Kidney (tissue), 14 donors: ENCODE results near the gene RBM15B. TPM values are rescaled to one million over a fixed set of nuclear protein-coding genes. Genes with fewer than 3 reads are reported as not detected.

ENCODE experiments used
- DNase-seq, 5 donors: peaks; one replicate each; pipeline ENCODE4 v3.0.0-alpha.2; 2013 to 2020
- FAIRE-seq: peaks from 2 replicates; lab custom pipeline; 2012; peaks lifted over from hg19 to GRCh38; lab: Jason Lieb, UNC
- H3K27ac ChIP-seq, 2 donors: one replicate each; pipeline ENCODE4 v1.7.0; 2013; ENCODE audit warnings: low read depth in 2 of 2, low read length in 2 of 2, inconsistent platforms in 1 of 2
- H3K27me3 ChIP-seq: one replicate; pipeline ENCODE4 v1.7.1; 2013; ENCODE audit warnings: low read length, inconsistent platforms; ENCODE audit not compliant: control insufficient read depth, insufficient read depth
- H3K36me3 ChIP-seq, 3 donors: one replicate each; pipeline versions ENCODE4 v1.7.0 to v1.7.1; 2013; ENCODE audit warnings: low read length in 3 of 3, control low read depth in 1 of 3, inconsistent platforms in 1 of 3; ENCODE audit not compliant: insufficient read depth in 3 of 3, control insufficient read depth in 2 of 3
- H3K4me1 ChIP-seq, 3 donors: one replicate each; pipeline versions ENCODE4 v1.7.0 to v1.7.1; 2013; ENCODE audit warnings: low read length in 3 of 3, inconsistent platforms in 1 of 3, low read depth in 1 of 3; ENCODE audit not compliant: control insufficient read depth in 2 of 3, insufficient read depth in 2 of 3
- H3K4me3 ChIP-seq, 3 donors: one replicate each; pipeline versions ENCODE4 v1.7.0 to v1.8.1; 2013; ENCODE audit warnings: low read length in 3 of 3, control low read depth in 1 of 3, inconsistent platforms in 1 of 3
- H3K9ac ChIP-seq, 3 donors: one replicate each; pipeline versions ENCODE4 v1.7.0 to v1.7.1; 2013; ENCODE audit warnings: low read length in 3 of 3, control low read depth in 1 of 3, inconsistent platforms in 1 of 3
- H3K9me3 ChIP-seq, 3 donors: one replicate each; pipeline versions ENCODE4 v1.7.0 to v1.7.1; 2013; ENCODE audit warnings: low read length in 3 of 3, control low read depth in 1 of 3, inconsistent platforms in 1 of 3; ENCODE audit not compliant: control insufficient read depth in 2 of 3, insufficient read depth in 1 of 3
- intact Hi-C: fragments of 100-400 bp; cut with DNase I; formaldehyde crosslinking; loops from one replicate; pipeline ENCODE4 v1.11.1; 2022
- polyA plus RNA-seq: library from polyadenylated mRNA; stranded (reverse); fragments of 350-450 nt; fragmentation: Illumina TruSeq; extraction: RNeasy Lipid Tissue Mini Kit (QIAGEN cat#74804); gene quantifications from one replicate; pipeline ENCODE4 v1.2.3, GENCODE V29; 2014; ENCODE audit warnings: low read depth, low replicate concordance; ENCODE audit not compliant: insufficient read depth
- total RNA-seq: library from RNA; stranded (reverse); fragmentation: NEBNext Ultra II Directional; extraction: Animal tissue kit (Norgen Biotek cat#: 25700); gene quantifications from one replicate; pipeline ENCODE4 v1.2.1, GENCODE V29; 2021
- TF ChIP-seq, protein P1 (sequence below): IDR thresholded peaks from 3 replicates; pipeline ENCODE4 v1.5.1; 2012; ENCODE audit warnings: mild to moderate bottlenecking, moderate library complexity, borderline replicate concordance; ENCODE audit not compliant: insufficient read depth; ENCODE audit errors: extremely low read depth
- donor health status: control.
- donor health status: control.
- donor health status: control.
- donor health status: control.
- donor health status: control.
- donor health status: DM: yes; HTN: yes; CAD: no.
- donor health status: Normal renal cell carcinoma (clear cell type).

The RBM15B gene
- total and polyA plus RNA-seq, 2 donors from 2014 or later: 9.8 to 28.0 TPM

DNA sequence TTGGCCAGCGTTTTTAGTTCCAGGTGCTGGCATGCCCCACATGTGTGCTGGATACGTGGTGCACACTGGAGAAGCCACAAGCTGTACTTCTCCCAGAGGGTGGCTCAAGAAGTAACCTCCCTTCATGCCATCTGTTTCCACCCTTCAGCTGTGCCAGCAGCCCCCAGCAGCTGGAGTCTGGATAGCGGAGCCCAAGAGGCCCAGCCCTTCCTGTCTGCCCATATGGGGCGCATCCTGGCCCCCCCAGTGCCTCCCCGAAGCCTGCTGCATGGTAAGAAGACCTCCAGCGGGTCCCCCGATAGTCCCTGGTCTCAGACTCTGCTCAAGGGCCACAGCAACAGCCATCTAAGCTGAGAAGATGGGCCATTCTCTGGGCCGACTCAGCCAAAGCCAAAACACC lies 11.8 kb upstream of the RBM15B start:
- DNase-seq: peak in 1 of 5 donors; percentile 35
- Histone ChIP-seq H3K4me1 (peaks cover 3 to 8% (median 3%) of the 10 kb centered on the region in 3 donors), H3K9ac (no peak overlapping the region), H3K27ac (no peak overlapping the region), H3K36me3 (no peaks in the 10 kb centered on the region), H3K9me3 (no peaks in the 10 kb centered on the region), H3K4me3 (no peak overlapping the region), H3K27me3 (no peaks in the 10 kb centered on the region)
- TF ChIP-seq, protein P1, sequence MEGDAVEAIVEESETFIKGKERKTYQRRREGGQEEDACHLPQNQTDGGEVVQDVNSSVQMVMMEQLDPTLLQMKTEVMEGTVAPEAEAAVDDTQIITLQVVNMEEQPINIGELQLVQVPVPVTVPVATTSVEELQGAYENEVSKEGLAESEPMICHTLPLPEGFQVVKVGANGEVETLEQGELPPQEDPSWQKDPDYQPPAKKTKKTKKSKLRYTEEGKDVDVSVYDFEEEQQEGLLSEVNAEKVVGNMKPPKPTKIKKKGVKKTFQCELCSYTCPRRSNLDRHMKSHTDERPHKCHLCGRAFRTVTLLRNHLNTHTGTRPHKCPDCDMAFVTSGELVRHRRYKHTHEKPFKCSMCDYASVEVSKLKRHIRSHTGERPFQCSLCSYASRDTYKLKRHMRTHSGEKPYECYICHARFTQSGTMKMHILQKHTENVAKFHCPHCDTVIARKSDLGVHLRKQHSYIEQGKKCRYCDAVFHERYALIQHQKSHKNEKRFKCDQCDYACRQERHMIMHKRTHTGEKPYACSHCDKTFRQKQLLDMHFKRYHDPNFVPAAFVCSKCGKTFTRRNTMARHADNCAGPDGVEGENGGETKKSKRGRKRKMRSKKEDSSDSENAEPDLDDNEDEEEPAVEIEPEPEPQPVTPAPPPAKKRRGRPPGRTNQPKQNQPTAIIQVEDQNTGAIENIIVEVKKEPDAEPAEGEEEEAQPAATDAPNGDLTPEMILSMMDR: no peak
- FAIRE-seq: no peak
- intact Hi-C loops: loop anchor here (10.0 kb wide), 2 partner anchors 274 to 754 kb away; no protein-coding TSS in a partner anchor

DNA sequence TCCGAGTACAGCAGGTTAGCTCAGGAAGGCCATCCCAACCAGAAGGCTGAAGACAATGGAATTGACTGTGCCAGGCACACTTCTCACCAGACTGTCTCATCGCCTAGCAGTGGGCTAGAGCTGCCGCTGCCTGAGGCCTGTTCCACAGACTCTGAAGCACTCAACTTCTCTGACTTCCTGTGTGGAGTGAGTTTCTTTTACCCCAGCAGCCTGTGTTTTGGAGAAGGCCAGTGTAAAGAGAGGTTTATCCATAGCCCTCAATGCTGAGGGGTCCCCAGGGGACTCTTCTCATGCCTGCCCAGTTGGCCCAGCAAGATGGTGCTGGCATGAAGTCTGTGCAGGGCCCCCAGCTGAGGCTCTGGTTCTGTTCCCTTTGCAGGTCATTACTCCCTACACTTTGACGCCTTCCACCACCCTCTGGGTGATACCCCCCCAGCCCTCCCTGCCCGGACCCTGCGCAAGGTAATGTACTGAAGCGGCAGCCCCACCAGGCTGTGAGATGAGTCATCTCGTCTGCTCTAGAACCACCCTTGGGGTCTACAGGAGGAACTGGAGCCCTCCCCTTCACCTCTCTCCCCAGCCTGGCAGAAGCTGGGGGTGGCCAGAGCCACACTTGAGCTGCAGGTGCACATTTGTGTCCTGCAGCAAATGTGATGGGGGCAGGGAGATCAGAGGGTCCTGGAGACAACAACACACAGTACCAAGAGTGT lies 11.2 kb upstream of the RBM15B start:
- Histone ChIP-seq H3K4me1 (peaks cover 3 to 8% (median 3%) of the 10 kb centered on the region in 3 donors), H3K27ac (no peak overlapping the region), H3K4me3 (no peak overlapping the region), H3K36me3 (no peaks in the 10 kb centered on the region), H3K27me3 (no peaks in the 10 kb centered on the region), H3K9me3 (no peaks in the 10 kb centered on the region), H3K9ac (no peak overlapping the region)
- FAIRE-seq (no peak), DNase-seq (peak in 1 of 5 donors; percentile 43)
- intact Hi-C loops: loop anchor here (10.0 kb wide), 2 partner anchors 275 to 755 kb away; no protein-coding TSS in a partner anchor
- TF ChIP-seq, protein P1: no peak

DNA sequence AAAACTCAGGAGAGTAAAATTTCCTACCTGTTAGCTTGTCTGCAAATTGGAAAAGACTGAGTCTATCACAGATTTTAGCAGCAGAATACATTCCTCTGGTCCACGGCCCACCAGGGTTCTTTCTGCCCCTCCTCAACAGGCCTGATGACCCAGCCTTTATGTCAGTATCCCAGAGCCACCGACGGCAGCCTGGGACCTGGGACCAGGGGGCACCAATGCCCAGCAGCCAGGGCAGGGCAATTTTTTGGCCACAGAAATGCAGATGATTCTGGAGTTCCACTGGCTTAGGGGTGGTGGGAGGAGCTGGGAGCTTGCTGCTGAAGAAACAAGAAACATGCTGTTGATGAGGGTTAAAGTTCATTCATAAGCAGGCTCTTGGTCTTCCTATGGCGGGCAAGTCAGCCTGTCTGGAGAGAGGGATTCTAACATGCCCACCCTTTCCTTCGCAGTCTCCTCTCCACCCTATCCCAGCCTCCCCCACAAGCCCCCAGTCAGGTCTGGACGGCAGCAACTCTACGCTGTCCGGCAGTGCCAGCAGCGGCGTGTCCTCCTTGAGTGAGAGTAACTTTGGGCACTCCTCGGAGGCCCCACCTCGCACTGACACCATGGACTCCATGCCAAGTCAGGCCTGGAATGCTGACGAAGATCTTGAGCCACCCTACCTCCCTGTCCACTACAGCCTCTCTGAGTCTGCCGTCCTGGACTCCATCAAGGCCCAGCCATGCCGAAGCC lies 10.3 kb upstream of the RBM15B start:
- no peaks in the 10 kb centered on the region for H3K9me3 ChIP-seq
- H3K9ac ChIP-seq: no peak overlapping the region
- no peak overlapping the region for H3K27ac ChIP-seq
- TF ChIP-seq, protein P1: no peak
- H3K27me3 ChIP-seq: no peaks in the 10 kb centered on the region
- FAIRE-seq (no peak), DNase-seq (peak in 2 of 5 donors; percentile 37 to 60)
- intact Hi-C loops: no loop called here
- H3K4me3 ChIP-seq: no peak overlapping the region
- H3K4me1 ChIP-seq: peaks cover 3 to 10% (median 5%) of the 10 kb centered on the region in 3 donors
- no peaks in the 10 kb centered on the region for H3K36me3 ChIP-seq
